COR-L47 (cell line): ENCODE measurements around the gene KCNH5.
A peak's percentile ranks its signal among the peaks of the same experiment; 100 is the strongest.

ENCODE experiments used
- DNase-seq: peaks from one replicate; lab custom pipeline; 2025; lab: John Stamatoyannopoulos, UW

Gene KCNH5

GRCh38 chr14:63006531-63006930 is 38.7 kb downstream of the KCNH5 start:
- DNase-seq, result no peak

GRCh38 chr14:62994096-62994495 is 51.2 kb downstream of the KCNH5 start:
- no peak for DNase-seq

GRCh38 chr14:62988967-62989366 is 56.3 kb downstream of the KCNH5 start:
- DNase-seq, result no peak

- no peak for DNase-seq
Measured at GRCh38 chr14:62983821-62984220, 61.4 kb downstream of the KCNH5 start.

- DNase-seq, result no peak
Measured at GRCh38 chr14:62980693-62981092, 64.6 kb downstream of the KCNH5 start.

GRCh38 chr14:62957562-62957961 is 87.7 kb downstream of the KCNH5 start:
- no peak for DNase-seq

GRCh38 chr14:62956413-62956812 is 88.8 kb downstream of the KCNH5 start:
- no peak for DNase-seq

GRCh38 chr14:62954165-62954564 is 91.1 kb downstream of the KCNH5 start:
- DNase-seq, result no peak

- no peak for DNase-seq
Measured at GRCh38 chr14:62952226-62952625, 93.0 kb downstream of the KCNH5 start.

- no peak for DNase-seq
Measured at GRCh38 chr14:62947301-62947700, 98.0 kb downstream of the KCNH5 start.

- DNase-seq, result no peak
Measured at GRCh38 chr14:62946221-62946620, 99.0 kb downstream of the KCNH5 start.

GRCh38 chr14:62943202-62943601 is 102.1 kb downstream of the KCNH5 start:
- no peak for DNase-seq

GRCh38 chr14:62939970-62940369 is 105.3 kb downstream of the KCNH5 start:
- peak; percentile 13 for DNase-seq

GRCh38 chr14:62938778-62939177 is 106.5 kb downstream of the KCNH5 start:
- DNase-seq, result no peak

- no peak for DNase-seq
Measured at GRCh38 chr14:62934439-62934838, 110.8 kb downstream of the KCNH5 start.

- DNase-seq, result no peak
Measured at GRCh38 chr14:62921466-62921865, 123.8 kb downstream of the KCNH5 start.

- DNase-seq, result peak; percentile 24
Measured at GRCh38 chr14:62916551-62916950, 128.7 kb downstream of the KCNH5 start.

GRCh38 chr14:62914873-62915272 is 130.4 kb downstream of the KCNH5 start:
- no peak for DNase-seq

- no peak for DNase-seq
Measured at GRCh38 chr14:62914025-62914424, 131.2 kb downstream of the KCNH5 start.

GRCh38 chr14:62908506-62908905 is 136.8 kb downstream of the KCNH5 start:
- DNase-seq, result no peak

- DNase-seq, result no peak
Measured at GRCh38 chr14:62905566-62905965, 139.7 kb downstream of the KCNH5 start.

GRCh38 chr14:62897771-62898170 is 147.5 kb downstream of the KCNH5 start:
- no peak for DNase-seq

GRCh38 chr14:62896932-62897456 is 148.3 kb downstream of the KCNH5 start:
- no peak for DNase-seq

GRCh38 chr14:62894736-62895135 is 150.5 kb downstream of the KCNH5 start:
- DNase-seq, result no peak

GRCh38 chr14:62889364-62889763 is 155.9 kb downstream of the KCNH5 start:
- no peak for DNase-seq
